HT-29 (cell line): Measurements from ENCODE around the gene ZNF529. TPM values are rescaled to one million over a fixed set of nuclear protein-coding genes. Genes with fewer than 3 reads are reported as not detected.
"Not testable (repeated sequence)": the region's sequence is repeated elsewhere in the genome, so short reads cannot be mapped to it uniquely, and the experiment has no call there.

Source experiments
- DNase-seq: peaks from one replicate; pipeline ENCODE4 v3.0.0-alpha.2; 2015; ENCODE audit warnings: low spot score
- total RNA-seq: library from RNA; depleted of rRNA; stranded (reverse); fragments of >200 nt; shearing (Covaris generic); gene quantifications from 2 replicates; pipeline ENCODE4 v1.2.3, GENCODE V29; 2014; rRNA removed

The ZNF529 gene
- 0.25 and 0.44 TPM in 2 replicates for total RNA-seq

GRCh38 chr19:36573020-36573894, at the start of gene ZNF529:
Gene ZNF529, minus strand, starts transcription at chr19:36573292. Its CDS starts 946 bp downstream, at chr19:36572346.
- peak; percentile 10 for DNase-seq

- no peak for DNase-seq
Measured at GRCh38 chr19:36605877-36606478, 32.9 kb upstream of the ZNF529 start.

GRCh38 chr19:36605101-36605876, 32.2 kb upstream of the ZNF529 start, which contains the start of gene ZNF382:
Gene ZNF382, plus strand, starts transcription at chr19:36605313. Its CDS starts 4,602 bp downstream, at chr19:36609915.
- no peak for DNase-seq

GRCh38 chr19:36604656-36605100, 31.6 kb upstream of the ZNF529 start:
- DNase-seq: no peak

- not testable (repeated sequence) for DNase-seq
Measured at GRCh38 chr19:36602681-36603080, 29.6 kb upstream of the ZNF529 start.

GRCh38 chr19:36579255-36579654, 6.2 kb upstream of the ZNF529 start:
- no peak for DNase-seq

GRCh38 chr19:36577271-36577996, 4.3 kb upstream of the ZNF529 start:
- DNase-seq: no peak

- no peak for DNase-seq
Measured at GRCh38 chr19:36574741-36575140, 1.6 kb upstream of the ZNF529 start.

- no peak for DNase-seq
Measured at GRCh38 chr19:36573895-36574720, 1.0 kb upstream of the ZNF529 start.

GRCh38 chr19:36572593-36573019, 486 bp downstream of the ZNF529 start:
- DNase-seq: no peak

GRCh38 chr19:36564391-36564790, 8.7 kb downstream of the ZNF529 start:
- DNase-seq: no peak

GRCh38 chr19:36547001-36547732, 25.9 kb downstream of the ZNF529 start:
- peak; percentile 27 for DNase-seq

- DNase-seq: no peak
Measured at GRCh38 chr19:36528921-36529518, 44.1 kb downstream of the ZNF529 start.

GRCh38 chr19:36528194-36528920, 44.7 kb downstream of the ZNF529 start, which contains the start of gene ZNF260:
Gene ZNF260, minus strand, starts transcription at chr19:36528271. Its CDS starts 13,033 bp downstream, at chr19:36515238.
- no peak for DNase-seq

- DNase-seq: no peak
Measured at GRCh38 chr19:36527873-36528193, 45.3 kb downstream of the ZNF529 start.

- DNase-seq: no peak
Measured at GRCh38 chr19:36527341-36527740, 45.8 kb downstream of the ZNF529 start.

- DNase-seq: no peak
Measured at GRCh38 chr19:36526581-36526980, 46.5 kb downstream of the ZNF529 start.

GRCh38 chr19:36524617-36525016, 48.5 kb downstream of the ZNF529 start:
- DNase-seq: no peak
